ENCODE data around the gene ESF1. TPM values are rescaled to one million over a fixed set of nuclear protein-coding genes. Genes with fewer than 3 reads are reported as not detected.
A peak's percentile ranks its signal among the peaks of the same experiment; 100 is the strongest.

ESF1 gene
- total RNA-seq, 1 donor from 2014 or later = 12.9 TPM

- TF ChIP-seq CTCF (IDR thresholded peaks at IDR 0.05; ENCODE audit: insufficient read depth, low read length, poor library complexity, severe bottlenecking) = no peak
- Histone ChIP-seq H3K36me3 (ENCODE audit: control insufficient read depth, insufficient read depth, low read length) (peaks cover 4% of the 10 kb centered on the region), H3K4me3 (ENCODE audit: low read depth, low read length) (no peak overlapping the region), H3K27me3 (ENCODE audit: control insufficient read depth, insufficient read depth, low read length) (no peaks in the 10 kb centered on the region)
- DNase-seq (ENCODE audit: low read depth) = no peak
Observed at GRCh38 chr20:13813910-13814309, 29.2 kb upstream of the ESF1 start.

- no peak for DNase-seq (ENCODE audit: low read depth)
- no peak for TF ChIP-seq CTCF (IDR thresholded peaks at IDR 0.05; ENCODE audit: insufficient read depth, low read length, poor library complexity, severe bottlenecking)
- no peak overlapping the region for H3K4me3 ChIP-seq (ENCODE audit: low read depth, low read length)
- peaks cover 2% of the 10 kb centered on the region for H3K36me3 ChIP-seq (ENCODE audit: control insufficient read depth, insufficient read depth, low read length)
- no peaks in the 10 kb centered on the region for H3K27me3 ChIP-seq (ENCODE audit: control insufficient read depth, insufficient read depth, low read length)
Observed at GRCh38 chr20:13810446-13810845, 25.7 kb upstream of the ESF1 start.

GRCh38 chr20:13809855-13810254 lies 25.1 kb upstream of the ESF1 start:
- no peaks in the 10 kb centered on the region for H3K36me3 ChIP-seq (ENCODE audit: control insufficient read depth, insufficient read depth, low read length)
- no peak overlapping the region for H3K4me3 ChIP-seq (ENCODE audit: low read depth, low read length)
- no peaks in the 10 kb centered on the region for H3K27me3 ChIP-seq (ENCODE audit: control insufficient read depth, insufficient read depth, low read length)
- no peak for DNase-seq (ENCODE audit: low read depth)
- no peak for TF ChIP-seq CTCF (IDR thresholded peaks at IDR 0.05; ENCODE audit: insufficient read depth, low read length, poor library complexity, severe bottlenecking)

- no peak for DNase-seq (ENCODE audit: low read depth)
- H3K36me3 ChIP-seq (ENCODE audit: control insufficient read depth, insufficient read depth, low read length) = no peaks in the 10 kb centered on the region
- no peak overlapping the region for H3K4me3 ChIP-seq (ENCODE audit: low read depth, low read length)
- H3K27me3 ChIP-seq (ENCODE audit: control insufficient read depth, insufficient read depth, low read length) = no peaks in the 10 kb centered on the region
- TF ChIP-seq CTCF (IDR thresholded peaks at IDR 0.05; ENCODE audit: insufficient read depth, low read length, poor library complexity, severe bottlenecking) = no peak
Observed at GRCh38 chr20:13809373-13809772, 24.7 kb upstream of the ESF1 start.

- DNase-seq (ENCODE audit: low read depth) = peak; percentile 68
- H3K4me3 ChIP-seq (ENCODE audit: low read depth, low read length) = no peak overlapping the region
- H3K27me3 ChIP-seq (ENCODE audit: control insufficient read depth, insufficient read depth, low read length) = no peaks in the 10 kb centered on the region
- TF ChIP-seq CTCF (IDR thresholded peaks at IDR 0.05; ENCODE audit: insufficient read depth, low read length, poor library complexity, severe bottlenecking) = no peak
- H3K36me3 ChIP-seq (ENCODE audit: control insufficient read depth, insufficient read depth, low read length) = no peaks in the 10 kb centered on the region
Observed at GRCh38 chr20:13800728-13801134, 16.0 kb upstream of the ESF1 start.

GRCh38 chr20:13799974-13800373 lies 15.3 kb upstream of the ESF1 start:
- no peak for TF ChIP-seq CTCF (IDR thresholded peaks at IDR 0.05; ENCODE audit: insufficient read depth, low read length, poor library complexity, severe bottlenecking)
- no peak overlapping the region for H3K4me3 ChIP-seq (ENCODE audit: low read depth, low read length)
- DNase-seq (ENCODE audit: low read depth) = no peak
- H3K27me3 ChIP-seq (ENCODE audit: control insufficient read depth, insufficient read depth, low read length) = no peaks in the 10 kb centered on the region
- H3K36me3 ChIP-seq (ENCODE audit: control insufficient read depth, insufficient read depth, low read length) = no peaks in the 10 kb centered on the region
